ENCODE results near the gene CACNA1S. TPM values are rescaled to one million over a fixed set of nuclear protein-coding genes. Genes with fewer than 3 reads are reported as not detected.

Gene CACNA1S
- total RNA-seq, 1 donor from 2014 or later: 0.06 TPM

- H3K27ac ChIP-seq: no peak overlapping the region
- no peak overlapping the region for H3K4me3 ChIP-seq
- H3K27me3 ChIP-seq (ENCODE audit: low read depth): no peaks in the 10 kb centered on the region
- no peak for DNase-seq
- intact Hi-C loops (cut with DNase I): no loop called here
- no peak for TF ChIP-seq CTCF (IDR thresholded peaks at IDR 0.05)
- no peaks in the 10 kb centered on the region for H3K4me1 ChIP-seq
- no peaks in the 10 kb centered on the region for H3K9me3 ChIP-seq
- peaks cover 92% of the 10 kb centered on the region for H3K36me3 ChIP-seq
- no peak for ATAC-seq
Observed at GRCh38 chr1:201146626-201147390, 34.6 kb upstream of the CACNA1S start.

GRCh38 chr1:201145816-201146215, 33.6 kb upstream of the CACNA1S start:
- no peaks in the 10 kb centered on the region for H3K4me1 ChIP-seq
- intact Hi-C loops (cut with DNase I): no loop called here

GRCh38 chr1:201145132-201145531, 32.9 kb upstream of the CACNA1S start:
- H3K9me3 ChIP-seq: no peaks in the 10 kb centered on the region
- intact Hi-C loops (cut with DNase I): no loop called here
- ATAC-seq (no peak), DNase-seq (no peak)
- no peak overlapping the region for H3K27ac ChIP-seq
- H3K4me1 ChIP-seq: no peaks in the 10 kb centered on the region
- no peak overlapping the region for H3K4me3 ChIP-seq
- H3K27me3 ChIP-seq (ENCODE audit: low read depth): no peaks in the 10 kb centered on the region
- H3K36me3 ChIP-seq: peaks cover 92% of the 10 kb centered on the region
- TF ChIP-seq CTCF (IDR thresholded peaks at IDR 0.05): no peak

More at GRCh38 chr1:201145816-201146215, 33.6 kb upstream of the CACNA1S start:
- ATAC-seq (no peak), DNase-seq (no peak)
- no peaks in the 10 kb centered on the region for H3K9me3 ChIP-seq
- H3K4me3 ChIP-seq: no peak overlapping the region
- no peaks in the 10 kb centered on the region for H3K27me3 ChIP-seq (ENCODE audit: low read depth)
- no peak overlapping the region for H3K27ac ChIP-seq
- TF ChIP-seq CTCF (IDR thresholded peaks at IDR 0.05): no peak
- peaks cover 92% of the 10 kb centered on the region for H3K36me3 ChIP-seq

- TF ChIP-seq CTCF (IDR thresholded peaks at IDR 0.05): no peak
- peaks cover 92% of the 10 kb centered on the region for H3K36me3 ChIP-seq
- H3K27ac ChIP-seq: no peak overlapping the region
- DNase-seq (no peak), ATAC-seq (no peak)
- no peaks in the 10 kb centered on the region for H3K27me3 ChIP-seq (ENCODE audit: low read depth)
- H3K4me1 ChIP-seq: no peaks in the 10 kb centered on the region
- intact Hi-C loops (cut with DNase I): no loop called here
- no peaks in the 10 kb centered on the region for H3K9me3 ChIP-seq
- H3K4me3 ChIP-seq: no peak overlapping the region
Observed at GRCh38 chr1:201144701-201145100, 32.5 kb upstream of the CACNA1S start.

- no peaks in the 10 kb centered on the region for H3K4me1 ChIP-seq
- no peak overlapping the region for H3K27ac ChIP-seq
- intact Hi-C loops (cut with DNase I): no loop called here
- no peak for TF ChIP-seq CTCF (IDR thresholded peaks at IDR 0.05)
- peaks cover 92% of the 10 kb centered on the region for H3K36me3 ChIP-seq
- H3K9me3 ChIP-seq: no peaks in the 10 kb centered on the region
- no peak overlapping the region for H3K4me3 ChIP-seq
- no peak for ATAC-seq
- H3K27me3 ChIP-seq (ENCODE audit: low read depth): no peaks in the 10 kb centered on the region
- DNase-seq: no peak
Observed at GRCh38 chr1:201143726-201144635, 31.8 kb upstream of the CACNA1S start.
